ENCODE measurements around the gene CEP290. TPM values are rescaled to one million over a fixed set of nuclear protein-coding genes. Genes with fewer than 3 reads are reported as not detected.

CEP290 gene
- total and polyA plus RNA-seq, 2 donors from 2014 or later = 5.1 to 18.2 TPM

DNA sequence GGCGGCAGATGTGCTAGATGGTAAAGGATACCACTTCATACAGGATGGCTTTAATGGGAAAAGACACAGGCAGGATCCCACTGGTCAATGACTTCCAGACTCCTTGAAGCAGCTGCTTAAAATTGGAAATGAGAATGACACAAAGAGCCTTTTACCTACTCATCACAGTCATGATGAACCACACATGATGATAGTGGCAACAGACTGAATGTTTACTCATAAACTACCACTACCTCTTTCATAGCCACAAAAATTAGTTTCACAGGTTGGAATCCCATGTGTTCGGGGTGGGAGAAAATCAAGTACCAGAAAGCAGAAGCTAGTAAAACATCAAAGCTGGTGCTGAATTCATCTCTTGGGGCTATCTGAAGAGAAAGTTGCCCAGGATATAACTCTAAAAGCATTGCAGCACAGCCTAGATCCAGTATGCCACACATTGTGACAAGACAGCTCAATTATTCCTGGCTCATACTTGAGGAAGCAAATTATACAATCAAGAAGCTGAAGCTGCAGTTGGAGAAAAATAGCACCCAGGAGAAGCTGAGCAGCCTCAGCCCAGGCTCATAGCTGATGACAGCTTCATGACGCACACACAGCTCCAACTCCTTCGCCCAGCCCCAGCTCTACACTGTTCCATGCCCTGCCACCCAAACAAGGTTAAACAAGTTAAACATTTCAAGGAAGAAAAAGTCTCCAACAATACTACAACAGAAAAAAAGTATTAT lies 83.7 kb downstream of the CEP290 start:
- H3K9me3 ChIP-seq (ENCODE audit: control insufficient read depth in 2 of 3, insufficient read depth in 1 of 3, low read length in 3 of 3) = no peaks in the 10 kb centered on the region
- H3K4me1 ChIP-seq (ENCODE audit: control insufficient read depth in 2 of 3, insufficient read depth in 2 of 3, low read depth in 1 of 3, low read length in 3 of 3) = no peaks in the 10 kb centered on the region
- peak; percentile 59 for FAIRE-seq
- no peak overlapping the region for H3K4me3 ChIP-seq (ENCODE audit: low read length in 3 of 3)
- no peak overlapping the region for H3K27ac ChIP-seq (ENCODE audit: low read depth in 2 of 2, low read length in 2 of 2)
- H3K27me3 ChIP-seq (ENCODE audit: control insufficient read depth, insufficient read depth, low read length) = no peaks in the 10 kb centered on the region
- H3K9ac ChIP-seq (ENCODE audit: low read length in 3 of 3) = no peak overlapping the region
- intact Hi-C loops (cut with DNase I) = no loop called here
- no peak for DNase-seq
- peaks cover 0 to 10% (median 3%) of the 10 kb centered on the region in 3 donors for H3K36me3 ChIP-seq (ENCODE audit: control insufficient read depth in 2 of 3, insufficient read depth in 3 of 3, low read length in 3 of 3)
- TF ChIP-seq, protein P1, sequence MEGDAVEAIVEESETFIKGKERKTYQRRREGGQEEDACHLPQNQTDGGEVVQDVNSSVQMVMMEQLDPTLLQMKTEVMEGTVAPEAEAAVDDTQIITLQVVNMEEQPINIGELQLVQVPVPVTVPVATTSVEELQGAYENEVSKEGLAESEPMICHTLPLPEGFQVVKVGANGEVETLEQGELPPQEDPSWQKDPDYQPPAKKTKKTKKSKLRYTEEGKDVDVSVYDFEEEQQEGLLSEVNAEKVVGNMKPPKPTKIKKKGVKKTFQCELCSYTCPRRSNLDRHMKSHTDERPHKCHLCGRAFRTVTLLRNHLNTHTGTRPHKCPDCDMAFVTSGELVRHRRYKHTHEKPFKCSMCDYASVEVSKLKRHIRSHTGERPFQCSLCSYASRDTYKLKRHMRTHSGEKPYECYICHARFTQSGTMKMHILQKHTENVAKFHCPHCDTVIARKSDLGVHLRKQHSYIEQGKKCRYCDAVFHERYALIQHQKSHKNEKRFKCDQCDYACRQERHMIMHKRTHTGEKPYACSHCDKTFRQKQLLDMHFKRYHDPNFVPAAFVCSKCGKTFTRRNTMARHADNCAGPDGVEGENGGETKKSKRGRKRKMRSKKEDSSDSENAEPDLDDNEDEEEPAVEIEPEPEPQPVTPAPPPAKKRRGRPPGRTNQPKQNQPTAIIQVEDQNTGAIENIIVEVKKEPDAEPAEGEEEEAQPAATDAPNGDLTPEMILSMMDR (IDR thresholded peaks at IDR 0.05; ENCODE audit: borderline replicate concordance, extremely low read depth, insufficient read depth) = no peak

DNA sequence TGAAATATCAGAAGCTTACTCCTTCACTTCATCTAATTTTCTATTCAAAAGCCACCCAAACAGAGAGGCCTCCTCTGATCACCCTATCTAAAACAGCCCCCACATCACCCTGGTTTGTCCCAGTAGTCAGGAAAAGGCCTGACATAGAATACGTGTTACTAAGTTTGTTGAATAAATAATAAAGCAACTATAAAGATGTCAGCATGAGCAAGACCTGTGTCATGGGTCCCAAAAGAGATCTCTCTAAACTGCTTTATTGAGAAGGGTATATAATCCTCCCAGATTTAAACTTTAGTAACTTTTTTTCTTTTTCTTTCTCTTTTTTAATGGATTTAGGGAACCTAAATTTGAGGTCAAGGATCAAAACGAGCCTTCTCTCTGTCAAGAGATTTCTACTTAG lies 85.3 kb downstream of the CEP290 start:
- peaks cover 0 to 17% (median 7%) of the 10 kb centered on the region in 3 donors for H3K36me3 ChIP-seq (ENCODE audit: control insufficient read depth in 2 of 3, insufficient read depth in 3 of 3, low read length in 3 of 3)
- no peaks in the 10 kb centered on the region for H3K9me3 ChIP-seq (ENCODE audit: control insufficient read depth in 2 of 3, insufficient read depth in 1 of 3, low read length in 3 of 3)

DNA sequence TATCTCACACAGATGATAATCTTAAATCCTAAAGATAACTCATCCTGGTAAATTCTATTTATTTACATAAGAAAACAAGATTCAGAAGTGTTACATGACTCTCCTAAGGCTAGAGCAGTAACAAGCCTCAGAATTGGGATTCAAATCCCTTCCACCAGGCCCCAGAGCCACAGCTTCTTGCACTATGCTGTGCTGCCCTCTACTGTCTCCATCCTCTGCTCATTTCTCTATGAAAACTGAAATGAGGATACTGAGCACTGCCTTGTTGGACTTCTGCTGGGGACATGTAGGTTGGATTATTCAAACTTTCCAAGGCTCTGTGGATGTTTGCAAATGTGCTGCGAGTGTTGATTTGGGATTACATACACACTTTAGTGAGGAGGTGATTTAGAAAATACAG lies 89.2 kb downstream of the CEP290 start:
- no peaks in the 10 kb centered on the region for H3K9me3 ChIP-seq (ENCODE audit: control insufficient read depth in 2 of 3, insufficient read depth in 1 of 3, low read length in 3 of 3)
- H3K4me3 ChIP-seq (ENCODE audit: low read length in 3 of 3) = no peak overlapping the region
- intact Hi-C loops (cut with DNase I) = no loop called here
- H3K36me3 ChIP-seq (ENCODE audit: control insufficient read depth in 2 of 3, insufficient read depth in 3 of 3, low read length in 3 of 3) = peaks cover 0 to 21% (median 13%) of the 10 kb centered on the region in 3 donors
- no peak overlapping the region for H3K27ac ChIP-seq (ENCODE audit: low read depth in 2 of 2, low read length in 2 of 2)
- FAIRE-seq (no peak), DNase-seq (peak in 1 of 5 donors; percentile 23)
- TF ChIP-seq, protein P1 (IDR thresholded peaks at IDR 0.05; ENCODE audit: borderline replicate concordance, extremely low read depth, insufficient read depth) = peak; percentile 41
- H3K4me1 ChIP-seq (ENCODE audit: control insufficient read depth in 2 of 3, insufficient read depth in 2 of 3, low read depth in 1 of 3, low read length in 3 of 3) = no peaks in the 10 kb centered on the region
- H3K9ac ChIP-seq (ENCODE audit: low read length in 3 of 3) = no peak overlapping the region
- H3K27me3 ChIP-seq (ENCODE audit: control insufficient read depth, insufficient read depth, low read length) = no peaks in the 10 kb centered on the region

More for the DNA sequence above, 85.3 kb downstream of the CEP290 start:
- TF ChIP-seq, protein P1 (IDR thresholded peaks at IDR 0.05; ENCODE audit: borderline replicate concordance, extremely low read depth, insufficient read depth) = no peak
- Histone ChIP-seq H3K9ac (ENCODE audit: low read length in 3 of 3) (no peak overlapping the region), H3K27me3 (ENCODE audit: control insufficient read depth, insufficient read depth, low read length) (no peaks in the 10 kb centered on the region), H3K4me3 (ENCODE audit: low read length in 3 of 3) (no peak overlapping the region), H3K4me1 (ENCODE audit: control insufficient read depth in 2 of 3, insufficient read depth in 2 of 3, low read depth in 1 of 3, low read length in 3 of 3) (no peaks in the 10 kb centered on the region), H3K27ac (ENCODE audit: low read depth in 2 of 2, low read length in 2 of 2) (no peak overlapping the region)
- DNase-seq (no peak), FAIRE-seq (no peak)
- intact Hi-C loops (cut with DNase I) = no loop called here

Measured in kidney (tissue), 14 donors.